Cerebellar cortex (tissue), 1 donor: Measurements from ENCODE around the gene LMF2.

Experiments
- DNase-seq: peaks from one replicate; pipeline ENCODE4 v3.0.0-alpha.2; 2015; ENCODE audit warnings: low spot score

LMF2 gene

GRCh38 chr22:50463188-50463900, 44.2 kb downstream of the LMF2 start:
- DNase-seq, result no peak

GRCh38 chr22:50461979-50462540, 45.4 kb downstream of the LMF2 start:
- DNase-seq, result peak; percentile 55

- DNase-seq, result no peak
Observed at GRCh38 chr22:50461536-50461935, 46.0 kb downstream of the LMF2 start.

GRCh38 chr22:50460938-50461337, 46.6 kb downstream of the LMF2 start:
- no peak for DNase-seq

GRCh38 chr22:50459496-50460140, 47.9 kb downstream of the LMF2 start:
- peak; percentile 91 for DNase-seq

GRCh38 chr22:50459016-50459415, 48.5 kb downstream of the LMF2 start:
- no peak for DNase-seq

GRCh38 chr22:50456466-50457234, 50.9 kb downstream of the LMF2 start:
- DNase-seq, result no peak

- no peak for DNase-seq
Observed at GRCh38 chr22:50456026-50456425, 51.5 kb downstream of the LMF2 start.

GRCh38 chr22:50455201-50455600, 52.3 kb downstream of the LMF2 start:
- DNase-seq, result no peak

- no peak for DNase-seq
Observed at GRCh38 chr22:50454556-50455075, 52.9 kb downstream of the LMF2 start.
